ENCODE data around the gene SEMA3C. TPM values are rescaled to one million over a fixed set of nuclear protein-coding genes. Genes with fewer than 3 reads are reported as not detected.

SEMA3C gene
- total and polyA plus RNA-seq, 4 experiments from 2014 or later, result 0.47 to 0.50 TPM; not detected in 2

GRCh38 chr7:80858141-80858903 is 60.5 kb downstream of the SEMA3C start:
- Mint-ChIP-seq H3K27me3 (no peaks in the 10 kb centered on the region), H3K9me3 (peaks cover 0 to 13% (median 4%) of the 10 kb centered on the region in 8 donors), H3K36me3 (no peaks in the 10 kb centered on the region), H3K4me1 (no peaks in the 10 kb centered on the region), H3K27ac (no peak overlapping the region), H3K4me3 (no peak overlapping the region)
- H3K9me3 ChIP-seq (ENCODE audit: control insufficient read depth in 1 of 2, low read length in 2 of 2), result no peaks in the 10 kb centered on the region
- ChIA-PET CTCF (ENCODE audit: partially characterized antibody) (no interaction called here), POLR2A (ENCODE audit: partially characterized antibody) (no interaction called here)
- H3K4me1 ChIP-seq (ENCODE audit: insufficient read depth, low read length), result no peaks in the 10 kb centered on the region
- intact Hi-C loops (cut with micrococcal nuclease), result no loop called here
- DNase-seq, result no peak
- no peak overlapping the region for H3K4me3 ChIP-seq (ENCODE audit: low read length in 2 of 2)
- no peaks in the 10 kb centered on the region for H3K27me3 ChIP-seq (ENCODE audit: insufficient read depth, low read length)
- H3K36me3 ChIP-seq (ENCODE audit: insufficient read depth, low read length), result no peaks in the 10 kb centered on the region
- H3K27ac ChIP-seq (ENCODE audit: low read depth, low read length), result no peak overlapping the region

- no peak overlapping the region for H3K27ac Mint-ChIP-seq
- Histone ChIP-seq H3K36me3 (ENCODE audit: insufficient read depth, low read length) (no peaks in the 10 kb centered on the region), H3K27me3 (ENCODE audit: insufficient read depth, low read length) (no peaks in the 10 kb centered on the region), H3K4me3 (ENCODE audit: low read length in 2 of 2) (no peak overlapping the region), H3K27ac (ENCODE audit: low read depth, low read length) (no peak overlapping the region), H3K4me1 (ENCODE audit: insufficient read depth, low read length) (no peaks in the 10 kb centered on the region), H3K9me3 (ENCODE audit: control insufficient read depth in 1 of 2, low read length in 2 of 2) (no peaks in the 10 kb centered on the region)
- no peaks in the 10 kb centered on the region for H3K4me1 Mint-ChIP-seq
- no peak for DNase-seq
- peaks cover 0 to 14% (median 7%) of the 10 kb centered on the region in 8 donors for H3K9me3 Mint-ChIP-seq
- no peak overlapping the region for H3K4me3 Mint-ChIP-seq
- CTCF ChIA-PET (ENCODE audit: partially characterized antibody), result no interaction called here
- H3K27me3 Mint-ChIP-seq, result no peaks in the 10 kb centered on the region
- intact Hi-C loops (cut with micrococcal nuclease), result no loop called here
- POLR2A ChIA-PET (ENCODE audit: partially characterized antibody), result no interaction called here
- H3K36me3 Mint-ChIP-seq, result no peaks in the 10 kb centered on the region
These were observed 62.1 kb downstream of the SEMA3C start for GRCh38 chr7:80856769-80857168.

GRCh38 chr7:80851896-80852476 is 66.9 kb downstream of the SEMA3C start:
- Mint-ChIP-seq H3K27ac (no peak overlapping the region), H3K27me3 (no peaks in the 10 kb centered on the region), H3K36me3 (no peaks in the 10 kb centered on the region), H3K4me3 (no peak overlapping the region), H3K4me1 (no peaks in the 10 kb centered on the region), H3K9me3 (peaks cover 0 to 13% (median 5%) of the 10 kb centered on the region in 8 donors)
- Histone ChIP-seq H3K36me3 (ENCODE audit: insufficient read depth, low read length) (no peaks in the 10 kb centered on the region), H3K27me3 (ENCODE audit: insufficient read depth, low read length) (no peaks in the 10 kb centered on the region), H3K4me1 (ENCODE audit: insufficient read depth, low read length) (no peaks in the 10 kb centered on the region), H3K27ac (ENCODE audit: low read depth, low read length) (no peak overlapping the region), H3K4me3 (ENCODE audit: low read length in 2 of 2) (no peak overlapping the region), H3K9me3 (ENCODE audit: control insufficient read depth in 1 of 2, low read length in 2 of 2) (no peaks in the 10 kb centered on the region)
- intact Hi-C loops (cut with micrococcal nuclease), result no loop called here
- DNase-seq, result no peak
- ChIA-PET CTCF (ENCODE audit: partially characterized antibody) (no interaction called here), POLR2A (ENCODE audit: partially characterized antibody) (no interaction called here)

- intact Hi-C loops (cut with micrococcal nuclease), result no loop called here
- H3K4me1 ChIP-seq (ENCODE audit: insufficient read depth, low read length), result no peaks in the 10 kb centered on the region
These were observed 70.0 kb downstream of the SEMA3C start for GRCh38 chr7:80848841-80849240.

GRCh38 chr7:80847895-80848294 is 71.0 kb downstream of the SEMA3C start:
- Mint-ChIP-seq H3K27ac (no peak overlapping the region), H3K36me3 (no peaks in the 10 kb centered on the region), H3K4me3 (no peak overlapping the region), H3K27me3 (no peaks in the 10 kb centered on the region), H3K9me3 (peaks cover 0 to 15% (median 8%) of the 10 kb centered on the region in 8 donors), H3K4me1 (no peaks in the 10 kb centered on the region)
- Histone ChIP-seq H3K9me3 (ENCODE audit: control insufficient read depth in 1 of 2, low read length in 2 of 2) (no peaks in the 10 kb centered on the region), H3K27me3 (ENCODE audit: insufficient read depth, low read length) (no peaks in the 10 kb centered on the region), H3K36me3 (ENCODE audit: insufficient read depth, low read length) (no peaks in the 10 kb centered on the region), H3K27ac (ENCODE audit: low read depth, low read length) (no peak overlapping the region), H3K4me3 (ENCODE audit: low read length in 2 of 2) (no peak overlapping the region), H3K4me1 (ENCODE audit: insufficient read depth, low read length) (no peaks in the 10 kb centered on the region)
- CTCF ChIA-PET (ENCODE audit: partially characterized antibody), result no interaction called here
- POLR2A ChIA-PET (ENCODE audit: partially characterized antibody), result no interaction called here
- no peak for DNase-seq
- intact Hi-C loops (cut with micrococcal nuclease), result no loop called here

More at GRCh38 chr7:80848841-80849240, 70.0 kb downstream of the SEMA3C start:
- no peaks in the 10 kb centered on the region for H3K9me3 ChIP-seq (ENCODE audit: control insufficient read depth in 1 of 2, low read length in 2 of 2)
- no peak overlapping the region for H3K27ac ChIP-seq (ENCODE audit: low read depth, low read length)
- no peaks in the 10 kb centered on the region for H3K27me3 Mint-ChIP-seq
- H3K4me3 Mint-ChIP-seq, result no peak overlapping the region
- H3K9me3 Mint-ChIP-seq, result peaks cover 0 to 18% (median 7%) of the 10 kb centered on the region in 8 donors
- H3K4me1 Mint-ChIP-seq, result no peaks in the 10 kb centered on the region
- H3K36me3 Mint-ChIP-seq, result no peaks in the 10 kb centered on the region
- POLR2A ChIA-PET (ENCODE audit: partially characterized antibody), result no interaction called here
- DNase-seq, result no peak
- H3K27ac Mint-ChIP-seq, result no peak overlapping the region
- H3K36me3 ChIP-seq (ENCODE audit: insufficient read depth, low read length), result no peaks in the 10 kb centered on the region
- CTCF ChIA-PET (ENCODE audit: partially characterized antibody), result no interaction called here
- no peaks in the 10 kb centered on the region for H3K27me3 ChIP-seq (ENCODE audit: insufficient read depth, low read length)
- H3K4me3 ChIP-seq (ENCODE audit: low read length in 2 of 2), result no peak overlapping the region

GRCh38 chr7:80847027-80847426 is 71.8 kb downstream of the SEMA3C start:
- Histone ChIP-seq H3K27me3 (ENCODE audit: insufficient read depth, low read length) (no peaks in the 10 kb centered on the region), H3K4me1 (ENCODE audit: insufficient read depth, low read length) (no peaks in the 10 kb centered on the region), H3K27ac (ENCODE audit: low read depth, low read length) (no peak overlapping the region), H3K36me3 (ENCODE audit: insufficient read depth, low read length) (no peaks in the 10 kb centered on the region), H3K9me3 (ENCODE audit: control insufficient read depth in 1 of 2, low read length in 2 of 2) (no peaks in the 10 kb centered on the region), H3K4me3 (ENCODE audit: low read length in 2 of 2) (no peak overlapping the region)
- no peaks in the 10 kb centered on the region for H3K27me3 Mint-ChIP-seq
- H3K4me1 Mint-ChIP-seq, result no peaks in the 10 kb centered on the region
- H3K27ac Mint-ChIP-seq, result no peak overlapping the region
- no peak for DNase-seq
- CTCF ChIA-PET (ENCODE audit: partially characterized antibody), result no interaction called here
- H3K36me3 Mint-ChIP-seq, result no peaks in the 10 kb centered on the region
- no peak overlapping the region for H3K4me3 Mint-ChIP-seq
- POLR2A ChIA-PET (ENCODE audit: partially characterized antibody), result no interaction called here
- intact Hi-C loops (cut with micrococcal nuclease), result no loop called here
- peaks cover 0 to 15% (median 7%) of the 10 kb centered on the region in 8 donors for H3K9me3 Mint-ChIP-seq

- no peaks in the 10 kb centered on the region for H3K36me3 ChIP-seq (ENCODE audit: insufficient read depth, low read length)
- POLR2A ChIA-PET (ENCODE audit: partially characterized antibody), result no interaction called here
- no peak overlapping the region for H3K4me3 ChIP-seq (ENCODE audit: low read length in 2 of 2)
- H3K4me1 ChIP-seq (ENCODE audit: insufficient read depth, low read length), result no peaks in the 10 kb centered on the region
- no peaks in the 10 kb centered on the region for H3K9me3 ChIP-seq (ENCODE audit: control insufficient read depth in 1 of 2, low read length in 2 of 2)
- Mint-ChIP-seq H3K27ac (no peak overlapping the region), H3K4me3 (no peak overlapping the region), H3K36me3 (no peaks in the 10 kb centered on the region), H3K4me1 (no peaks in the 10 kb centered on the region), H3K9me3 (peaks cover 0 to 10% (median 7%) of the 10 kb centered on the region in 8 donors), H3K27me3 (no peaks in the 10 kb centered on the region)
- intact Hi-C loops (cut with micrococcal nuclease), result no loop called here
- DNase-seq, result no peak
- CTCF ChIA-PET (ENCODE audit: partially characterized antibody), result no interaction called here
- no peak overlapping the region for H3K27ac ChIP-seq (ENCODE audit: low read depth, low read length)
- H3K27me3 ChIP-seq (ENCODE audit: insufficient read depth, low read length), result no peaks in the 10 kb centered on the region
These were observed 73.9 kb downstream of the SEMA3C start for GRCh38 chr7:80844916-80845315.

All from CD4-positive, alpha-beta memory T cell (primary cell).